ENCODE measurements around the gene PLXND1.

Gene PLXND1

GRCh38 chr3:129618901-129619671 is 12.6 kb upstream of the PLXND1 start:
- no peak for DNase-seq (ENCODE audit: extremely low spot score)
- TF ChIP-seq CTCF (IDR thresholded peaks at IDR 0.05; ENCODE audit: control extremely low read depth, extremely low read depth, low read depth, missing control alignments) = no peak
- CTCF ChIA-PET = interaction anchor here (1.2 kb wide), 1 partner anchor 315 kb away, joined by 3 read pairs; no protein-coding TSS in a partner anchor
- POLR2A ChIA-PET = no interaction called here

- TF ChIP-seq CTCF (IDR thresholded peaks at IDR 0.05; ENCODE audit: control extremely low read depth, extremely low read depth, low read depth, missing control alignments) = no peak
- POLR2A ChIA-PET = no interaction called here
- no peak for DNase-seq (ENCODE audit: extremely low spot score)
- CTCF ChIA-PET = interaction anchor here (0.7 to 2.7 kb wide), 3 partner anchors 9 to 315 kb away, joined by 3 to 8 read pairs (median 3); no protein-coding TSS in a partner anchor
Measured at GRCh38 chr3:129618186-129618820, 11.8 kb upstream of the PLXND1 start.

GRCh38 chr3:129617381-129618185 is 11.1 kb upstream of the PLXND1 start:
- no peak for TF ChIP-seq CTCF (IDR thresholded peaks at IDR 0.05; ENCODE audit: control extremely low read depth, extremely low read depth, low read depth, missing control alignments)
- POLR2A ChIA-PET = no interaction called here
- DNase-seq (ENCODE audit: extremely low spot score) = no peak
- CTCF ChIA-PET = interaction anchor here (0.7 to 2.7 kb wide), 5 partner anchors 10 to 480 kb away, joined by 3 to 8 read pairs (median 3); no protein-coding TSS in a partner anchor

GRCh38 chr3:129616713-129617112 is 10.2 kb upstream of the PLXND1 start:
- POLR2A ChIA-PET = interaction anchor here (0.6 kb wide), 1 partner anchor 301 kb away, joined by 3 read pairs; a partner anchor contains a TSS
- CTCF ChIA-PET = interaction anchor here (1.0 to 2.7 kb wide), 3 partner anchors 10 to 481 kb away, joined by 3 to 8 read pairs (median 3); no protein-coding TSS in a partner anchor
- TF ChIP-seq CTCF (IDR thresholded peaks at IDR 0.05; ENCODE audit: control extremely low read depth, extremely low read depth, low read depth, missing control alignments) = no peak
- peak; percentile 60 for DNase-seq (ENCODE audit: extremely low spot score)

GRCh38 chr3:129616291-129616690 is 9.8 kb upstream of the PLXND1 start:
- no peak for DNase-seq (ENCODE audit: extremely low spot score)
- ChIA-PET CTCF (interaction anchor here (1.3 to 2.7 kb wide), 2 partner anchors 11 to 325 kb away, joined by 3 to 8 read pairs; no protein-coding TSS in a partner anchor), POLR2A (interaction anchor here (0.6 kb wide), 1 partner anchor 300 kb away, joined by 3 read pairs; a partner anchor contains a TSS)
- no peak for TF ChIP-seq CTCF (IDR thresholded peaks at IDR 0.05; ENCODE audit: control extremely low read depth, extremely low read depth, low read depth, missing control alignments)

GRCh38 chr3:129615751-129616281 is 9.3 kb upstream of the PLXND1 start:
- CTCF ChIA-PET = interaction anchor here (2.7 kb wide), 1 partner anchor 11 kb away, joined by 8 read pairs; no protein-coding TSS in a partner anchor
- no peak for TF ChIP-seq CTCF (IDR thresholded peaks at IDR 0.05; ENCODE audit: control extremely low read depth, extremely low read depth, low read depth, missing control alignments)
- no peak for DNase-seq (ENCODE audit: extremely low spot score)
- POLR2A ChIA-PET = no interaction called here
